SK-N-SH treated with all-trans-retinoic acid at 6 μM for 48 hours (cell line): ENCODE results near the gene SYNJ2.

Experiments used
- CSDC2 ChIP-seq: fragments of 250-450 bp; sonication (Bioruptor Pico); IDR thresholded peaks from 2 replicates; pipeline ENCODE4 v1.5.0; 2020; ENCODE audit warnings: mild to moderate bottlenecking, moderate library complexity
- SNAI2 ChIP-seq: fragments of 250-450 bp; sonication (Bioruptor Pico); IDR thresholded peaks from 2 replicates; pipeline ENCODE4 v1.5.0; 2020; ENCODE audit warnings: mild to moderate bottlenecking, moderate library complexity
- ZC3H10 ChIP-seq: fragments of 250-450 bp; sonication (Bioruptor Pico); IDR thresholded peaks from 2 replicates; pipeline ENCODE4 v1.5.1; 2021; ENCODE audit warnings: mild to moderate bottlenecking, moderate library complexity
- ZFP3 ChIP-seq: fragments of 250-450 bp; sonication (Bioruptor Pico); IDR thresholded peaks from 2 replicates; pipeline ENCODE4 v1.5.0; 2020; ENCODE audit warnings: mild to moderate bottlenecking, moderate library complexity
- ZFP30 ChIP-seq: fragments of 450-650 bp; formaldehyde crosslinking; IDR thresholded peaks from 2 replicates; pipeline ENCODE4 v1.5.0; 2022; ENCODE audit warnings: mild to moderate bottlenecking, moderate library complexity
- TF ChIP-seq, protein P1 (sequence below): fragments of 250-450 bp; sonication (Bioruptor Pico); IDR thresholded peaks from 2 replicates; pipeline ENCODE4 v1.8.0; 2021; ENCODE audit warnings: low read depth, mild to moderate bottlenecking, moderate library complexity, borderline replicate concordance
- TF ChIP-seq, protein P2 (sequence below): fragments of 250-450 bp; sonication (Bioruptor Pico); IDR thresholded peaks from 2 replicates; pipeline ENCODE4 v1.5.0; 2020; ENCODE audit warnings: mild to moderate bottlenecking, moderate library complexity
- TF ChIP-seq, protein P3 (sequence below): fragments of 250-450 bp; sonication (Bioruptor Pico); IDR thresholded peaks from 2 replicates; pipeline ENCODE4 v1.8.0; 2020; ENCODE audit warnings: mild to moderate bottlenecking, moderate library complexity, borderline replicate concordance

DNA sequence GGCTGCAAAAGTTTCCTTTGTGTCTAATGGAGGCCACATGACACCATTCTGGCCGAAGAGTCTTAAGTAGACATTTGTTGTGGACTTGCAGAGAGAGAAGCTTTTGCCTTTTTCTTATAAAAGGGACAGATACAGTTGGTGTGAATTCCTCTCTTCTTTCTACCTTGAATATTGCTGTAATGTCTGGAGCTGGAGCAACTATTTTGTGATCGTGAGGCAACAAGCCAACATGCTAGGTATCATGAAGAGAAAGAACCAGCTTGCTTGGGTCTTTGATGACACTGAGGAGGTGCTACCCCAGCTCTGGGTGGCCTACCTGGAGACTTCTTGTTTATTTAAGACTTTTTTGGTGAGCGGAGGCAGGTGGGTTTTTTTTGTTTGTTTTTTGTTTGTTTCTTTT lies 16.3 kb upstream of the SYNJ2 start:
- TF ChIP-seq ZFP3 (CRISPR knock-in tag) (no peak), ZFP30 (CRISPR knock-in tag) (no peak), ZC3H10 (CRISPR knock-in tag) (no peak), SNAI2 (CRISPR knock-in tag) (no peak), CSDC2 (no peak)
- TF ChIP-seq, protein P1, sequence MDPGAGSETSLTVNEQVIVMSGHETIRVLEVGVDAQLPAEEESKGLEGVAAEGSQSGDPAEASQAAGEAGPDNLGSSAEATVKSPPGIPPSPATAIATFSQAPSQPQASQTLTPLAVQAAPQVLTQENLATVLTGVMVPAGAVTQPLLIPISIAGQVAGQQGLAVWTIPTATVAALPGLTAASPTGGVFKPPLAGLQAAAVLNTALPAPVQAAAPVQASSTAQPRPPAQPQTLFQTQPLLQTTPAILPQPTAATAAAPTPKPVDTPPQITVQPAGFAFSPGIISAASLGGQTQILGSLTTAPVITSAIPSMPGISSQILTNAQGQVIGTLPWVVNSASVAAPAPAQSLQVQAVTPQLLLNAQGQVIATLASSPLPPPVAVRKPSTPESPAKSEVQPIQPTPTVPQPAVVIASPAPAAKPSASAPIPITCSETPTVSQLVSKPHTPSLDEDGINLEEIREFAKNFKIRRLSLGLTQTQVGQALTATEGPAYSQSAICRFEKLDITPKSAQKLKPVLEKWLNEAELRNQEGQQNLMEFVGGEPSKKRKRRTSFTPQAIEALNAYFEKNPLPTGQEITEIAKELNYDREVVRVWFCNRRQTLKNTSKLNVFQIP (CRISPR knock-in tag): no peak
- TF ChIP-seq, protein P2, sequence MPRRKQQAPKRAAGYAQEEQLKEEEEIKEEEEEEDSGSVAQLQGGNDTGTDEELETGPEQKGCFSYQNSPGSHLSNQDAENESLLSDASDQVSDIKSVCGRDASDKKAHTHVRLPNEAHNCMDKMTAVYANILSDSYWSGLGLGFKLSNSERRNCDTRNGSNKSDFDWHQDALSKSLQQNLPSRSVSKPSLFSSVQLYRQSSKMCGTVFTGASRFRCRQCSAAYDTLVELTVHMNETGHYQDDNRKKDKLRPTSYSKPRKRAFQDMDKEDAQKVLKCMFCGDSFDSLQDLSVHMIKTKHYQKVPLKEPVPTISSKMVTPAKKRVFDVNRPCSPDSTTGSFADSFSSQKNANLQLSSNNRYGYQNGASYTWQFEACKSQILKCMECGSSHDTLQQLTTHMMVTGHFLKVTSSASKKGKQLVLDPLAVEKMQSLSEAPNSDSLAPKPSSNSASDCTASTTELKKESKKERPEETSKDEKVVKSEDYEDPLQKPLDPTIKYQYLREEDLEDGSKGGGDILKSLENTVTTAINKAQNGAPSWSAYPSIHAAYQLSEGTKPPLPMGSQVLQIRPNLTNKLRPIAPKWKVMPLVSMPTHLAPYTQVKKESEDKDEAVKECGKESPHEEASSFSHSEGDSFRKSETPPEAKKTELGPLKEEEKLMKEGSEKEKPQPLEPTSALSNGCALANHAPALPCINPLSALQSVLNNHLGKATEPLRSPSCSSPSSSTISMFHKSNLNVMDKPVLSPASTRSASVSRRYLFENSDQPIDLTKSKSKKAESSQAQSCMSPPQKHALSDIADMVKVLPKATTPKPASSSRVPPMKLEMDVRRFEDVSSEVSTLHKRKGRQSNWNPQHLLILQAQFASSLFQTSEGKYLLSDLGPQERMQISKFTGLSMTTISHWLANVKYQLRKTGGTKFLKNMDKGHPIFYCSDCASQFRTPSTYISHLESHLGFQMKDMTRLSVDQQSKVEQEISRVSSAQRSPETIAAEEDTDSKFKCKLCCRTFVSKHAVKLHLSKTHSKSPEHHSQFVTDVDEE: no peak
- TF ChIP-seq, protein P3, sequence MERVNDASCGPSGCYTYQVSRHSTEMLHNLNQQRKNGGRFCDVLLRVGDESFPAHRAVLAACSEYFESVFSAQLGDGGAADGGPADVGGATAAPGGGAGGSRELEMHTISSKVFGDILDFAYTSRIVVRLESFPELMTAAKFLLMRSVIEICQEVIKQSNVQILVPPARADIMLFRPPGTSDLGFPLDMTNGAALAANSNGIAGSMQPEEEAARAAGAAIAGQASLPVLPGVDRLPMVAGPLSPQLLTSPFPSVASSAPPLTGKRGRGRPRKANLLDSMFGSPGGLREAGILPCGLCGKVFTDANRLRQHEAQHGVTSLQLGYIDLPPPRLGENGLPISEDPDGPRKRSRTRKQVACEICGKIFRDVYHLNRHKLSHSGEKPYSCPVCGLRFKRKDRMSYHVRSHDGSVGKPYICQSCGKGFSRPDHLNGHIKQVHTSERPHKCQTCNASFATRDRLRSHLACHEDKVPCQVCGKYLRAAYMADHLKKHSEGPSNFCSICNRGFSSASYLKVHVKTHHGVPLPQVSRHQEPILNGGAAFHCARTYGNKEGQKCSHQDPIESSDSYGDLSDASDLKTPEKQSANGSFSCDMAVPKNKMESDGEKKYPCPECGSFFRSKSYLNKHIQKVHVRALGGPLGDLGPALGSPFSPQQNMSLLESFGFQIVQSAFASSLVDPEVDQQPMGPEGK (CRISPR knock-in tag): no peak
